HCT116 (cell line): ENCODE measurements around the gene CERS2. TPM values are rescaled to one million over a fixed set of nuclear protein-coding genes. Genes with fewer than 3 reads are reported as not detected.

Experiments used
- ATAC-seq: fragments of 200-7000 bp; cut with Tn5 transposase; 2 replicates; pipeline ENCODE4 v1.9.1; 2020; ENCODE audit warnings: mild to moderate bottlenecking, moderate library complexity
- BruUV-seq: library from RNA; stranded (reverse); fragments of 400-500 nt; replicated peaks from 2 replicates; lab custom pipeline; 2021; lab: Mats Ljungman, UMichigan
- CTCF ChIA-PET: fragments of 300-600 bp; sonication (Branson Sonifier 250); formaldehyde crosslinking; loops from one replicate; lab custom pipeline; 2021; ENCODE audit warnings: antibody characterized with exemption; lab: Charles Lee
- POLR2A ChIA-PET: fragments of 300-600, 350-600 bp; sonication (Branson Sonifier 250); formaldehyde crosslinking; loops from one replicate; lab custom pipeline; 2021; ENCODE audit warnings: antibody characterized with exemption; lab: Charles Lee
- RAD21 ChIA-PET, 2 experiments: fragments of 300-600 bp; sonication (Branson Sonifier 250); formaldehyde crosslinking; loops; one replicate each; lab custom pipeline; 2023; ENCODE audit warnings: low total read pairs in 2 of 2; ENCODE audit not compliant: uncharacterized antibody in 2 of 2, unreplicated experiment in 2 of 2, low non-redundant PET in 1 of 2; lab: Charles Lee
- DNase-seq: peaks from one replicate; pipeline ENCODE4 v3.0.0-alpha.2; 2010; ENCODE audit warnings: low read depth, low spot score
- H2AFZ ChIP-seq: fragments of 200-600 bp; shearing (Covaris generic), sonication (generic); 2 replicates; pipeline ENCODE4 v1.6.1; 2017; ENCODE audit warnings: low read depth, mixed run types, mixed read lengths, antibody characterized with exemption, low read length; ENCODE audit not compliant: poor library complexity, severe bottlenecking
- H3K27ac ChIP-seq: 2 replicates; pipeline ENCODE4 v1.5.1; 2012; ENCODE audit warnings: low read depth, low read length
- H3K27me3 ChIP-seq: fragments of 200-600 bp; sonication (generic); 2 replicates; pipeline ENCODE4 v1.6.1; 2016; ENCODE audit warnings: mixed run types, low read length, mixed read lengths; ENCODE audit not compliant: insufficient read depth
- H3K36me3 ChIP-seq, 2 experiments: fragments of 200-500 bp in 1 of 2; fragments of 200-600 bp in 1 of 2; sonication (Bioruptor generic) in 1 of 2; sonication (generic) in 1 of 2; 2 replicates each; pipeline versions ENCODE4 v1.5.1 to v1.6.1; 2014 to 2016; ENCODE audit warnings: low read length in 2 of 2, inconsistent platforms in 1 of 2, mixed read lengths in 1 of 2, mixed run types in 1 of 2; ENCODE audit not compliant: insufficient read depth in 2 of 2, control insufficient read depth in 1 of 2
- H3K4me1 ChIP-seq, 2 experiments: fragments of 200-600 bp in 1 of 2; sonication (generic) in 1 of 2; 2 replicates each; pipeline versions ENCODE4 v1.5.1 to v1.6.1; 2012 to 2017; ENCODE audit warnings: low read length in 2 of 2, inconsistent platforms in 1 of 2, mild to moderate bottlenecking in 1 of 2, mixed read lengths in 1 of 2, mixed run types in 1 of 2, moderate library complexity in 1 of 2; ENCODE audit not compliant: insufficient read depth in 2 of 2, control insufficient read depth in 1 of 2
- H3K4me2 ChIP-seq: fragments of 200-600 bp; sonication (generic); 2 replicates; pipeline ENCODE4 v1.6.1; 2017; ENCODE audit warnings: mixed run types, low read length, mixed read lengths
- H3K4me3 ChIP-seq, 2 experiments: fragments of 200-600 bp in 1 of 2; sonication (generic) in 1 of 2; replicated peaks in 1 of 2; 2 replicates each; pipeline ENCODE4 v1.5.1; 2011 to 2016; ENCODE audit warnings: low read length in 2 of 2, control low read depth in 1 of 2, low read depth in 1 of 2, mild to moderate bottlenecking in 1 of 2, mixed read lengths in 1 of 2, mixed run types in 1 of 2
- H3K79me2 ChIP-seq: fragments of 200-600 bp; sonication (generic); 2 replicates; pipeline ENCODE4 v1.6.1; 2017; ENCODE audit warnings: mild to moderate bottlenecking, mixed run types, low read length, moderate library complexity, mixed read lengths; ENCODE audit not compliant: insufficient read depth
- H3K9ac ChIP-seq: fragments of 200-600 bp; sonication (generic); 2 replicates; pipeline ENCODE4 v1.6.1; 2016; ENCODE audit warnings: low read length, mixed read lengths
- H3K9me2 ChIP-seq: fragments of 200-600 bp; sonication (generic), shearing (Covaris generic); 2 replicates; pipeline ENCODE4 v1.6.1; 2017; ENCODE audit warnings: mixed run types, mild to moderate bottlenecking, moderate library complexity; ENCODE audit not compliant: insufficient read depth
- H3K9me3 ChIP-seq, 2 experiments: fragments of 200-500 bp in 1 of 2; fragments of 200-600 bp in 1 of 2; sonication (Bioruptor generic) in 1 of 2; sonication (generic) in 1 of 2; 2 replicates each; pipeline ENCODE4 v1.6.1; 2014 to 2017; ENCODE audit warnings: low read length in 2 of 2, mixed read lengths in 2 of 2, inconsistent platforms in 1 of 2, low read depth in 1 of 2, mild to moderate bottlenecking in 1 of 2, mixed run types in 1 of 2, moderate library complexity in 1 of 2; ENCODE audit not compliant: control insufficient read depth in 1 of 2, insufficient read depth in 1 of 2
- H4K20me1 ChIP-seq: fragments of 200-600 bp; sonication (generic), shearing (Covaris generic); 2 replicates; pipeline ENCODE4 v1.6.1; 2017; ENCODE audit warnings: mixed run types, mild to moderate bottlenecking, moderate library complexity; ENCODE audit not compliant: insufficient read depth
- EZH2phosphoT487 ChIP-seq: fragments of 200-600 bp; IDR thresholded peaks from 2 replicates; pipeline ENCODE4 v1.6.1; 2018; ENCODE audit warnings: antibody characterized with exemption, borderline replicate concordance
- TCF7L2 ChIP-seq: IDR thresholded peaks from 2 replicates; pipeline ENCODE4 v1.7.0; 2011; ENCODE audit warnings: borderline replicate concordance, inconsistent platforms; ENCODE audit not compliant: insufficient read depth, insufficient read length; ENCODE audit errors: extremely low read depth
- intact Hi-C: fragments of 100-400 bp; cut with micrococcal nuclease; formaldehyde crosslinking; loops from 2 replicates; pipeline ENCODE4 v1.10.0; 2022
- total RNA-seq: library from RNA; stranded (reverse); gene quantifications from one replicate; pipeline ENCODE4 v1.2.1, GENCODE V29; 2021; ENCODE audit not compliant: unreplicated experiment
- TF ChIP-seq, protein P1 (sequence below): IDR thresholded peaks from 2 replicates; pipeline ENCODE4 v1.6.1; 2012

The CERS2 gene
- total RNA-seq, 1 experiment from 2014 or later = 218 TPM

DNA sequence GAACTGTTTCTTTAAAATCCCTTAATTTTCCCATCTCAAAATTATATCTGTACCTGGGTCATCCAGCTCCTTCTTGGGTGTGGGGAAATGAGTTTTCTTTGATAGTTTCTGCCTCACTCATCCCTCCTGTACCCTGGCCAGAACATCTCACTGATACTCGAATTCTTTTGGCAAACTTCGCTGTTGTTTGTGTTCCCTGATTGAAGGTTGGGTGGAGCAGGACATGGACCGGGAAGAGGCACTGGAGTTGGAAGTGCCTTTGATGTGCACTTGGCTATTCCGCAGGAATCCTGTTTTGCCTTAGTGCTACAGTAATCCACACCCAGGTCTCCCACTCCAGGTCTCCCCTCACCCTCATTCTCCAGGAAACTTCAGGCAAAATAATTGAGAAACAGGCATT lies 20.8 kb upstream of the CERS2 start:
- CTCF ChIA-PET = interaction anchor here (0.7 to 2.4 kb wide), 12 partner anchors 9 to 825 kb away, joined by 3 to 24 read pairs (median 5); partner anchors contain the start of genes ANXA9, CA14, FALEC and MINDY1
- Histone ChIP-seq H3K27me3 (no peaks in the 10 kb centered on the region), H3K9me3 (no peaks in the 10 kb centered on the region), H3K36me3 (no peaks in the 10 kb centered on the region), H4K20me1 (no peaks in the 10 kb centered on the region), H3K4me2 (peak overlapping the region; percentile 46), H3K27ac (no peak overlapping the region), H3K9me2 (no peaks in the 10 kb centered on the region), H3K4me1 (peaks cover 6 to 37% of the 10 kb centered on the region in 2 experiments; a peak in 3 of 4 replicates), H3K4me3 (no peak overlapping the region), H3K9ac (no peak overlapping the region), H3K79me2 (no peaks in the 10 kb centered on the region), H2AFZ (no peak overlapping the region)
- POLR2A ChIA-PET = interaction anchor here (1.4 kb wide), 1 partner anchor 11 kb away, joined by 4 read pairs; the partner anchor contains the start of gene MINDY1
- intact Hi-C loops = loop anchor here (5.0 kb wide), 3 partner anchors 368 to 738 kb away; partner anchors contain the start of genes CA14 and ENSA
- no peak for DNase-seq
- BruUV-seq = no TSS peak
- TF ChIP-seq TCF7L2 = peak; percentile 23
- TF ChIP-seq, protein P1, sequence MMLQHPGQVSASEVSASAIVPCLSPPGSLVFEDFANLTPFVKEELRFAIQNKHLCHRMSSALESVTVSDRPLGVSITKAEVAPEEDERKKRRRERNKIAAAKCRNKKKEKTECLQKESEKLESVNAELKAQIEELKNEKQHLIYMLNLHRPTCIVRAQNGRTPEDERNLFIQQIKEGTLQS = no peak
- 0 out of 2 replicates have a peak, but pooled peaks have one; percentile 7 for ATAC-seq
- RAD21 ChIA-PET = interaction anchor here (0.6 to 0.7 kb wide), 4 partner anchors 14 to 492 kb away, joined by 3 to 6 read pairs (median 3); partner anchors contain the start of gene ANXA9 (in 1 of the 2)

DNA sequence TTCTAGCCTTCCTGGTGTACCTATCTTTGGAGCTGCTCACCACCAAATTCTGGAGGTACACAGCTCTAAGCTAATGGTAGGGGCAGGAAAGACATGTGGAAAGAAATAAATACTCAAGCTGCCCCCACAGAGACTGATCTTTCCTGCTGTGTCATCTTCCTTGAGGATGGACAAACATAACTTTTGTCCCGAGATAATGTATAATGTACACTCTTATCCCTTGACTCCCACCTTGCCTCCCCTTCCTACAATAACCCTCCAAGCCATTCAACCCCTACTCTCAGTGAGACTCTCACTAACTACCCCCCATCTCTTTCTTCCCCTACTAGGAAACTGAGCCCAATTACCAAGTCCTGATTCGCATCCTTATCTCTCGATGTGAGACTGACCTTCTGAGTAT lies 19.6 kb upstream of the CERS2 start:
- POLR2A ChIA-PET = no interaction called here
- H3K27ac ChIP-seq = no peak overlapping the region
- H3K4me3 ChIP-seq = no peak overlapping the region
- TF ChIP-seq EZH2phosphoT487 = no peak
- no peak for DNase-seq
- peaks cover 6 to 26% of the 10 kb centered on the region in 2 experiments; a peak in 3 of 4 replicates for H3K4me1 ChIP-seq
- no peaks in the 10 kb centered on the region for H3K27me3 ChIP-seq
- H4K20me1 ChIP-seq = no peaks in the 10 kb centered on the region
- no peaks in the 10 kb centered on the region for H3K9me2 ChIP-seq
- no peak overlapping the region for H2AFZ ChIP-seq
- RAD21 ChIA-PET = no interaction called here
- no peak overlapping the region for H3K4me2 ChIP-seq
- H3K9ac ChIP-seq = no peak overlapping the region
- no peaks in the 10 kb centered on the region for H3K9me3 ChIP-seq
- intact Hi-C loops = no loop called here
- no peak for ATAC-seq
- no TSS peak for BruUV-seq
- H3K36me3 ChIP-seq = no peaks in the 10 kb centered on the region
- CTCF ChIA-PET = interaction anchor here (1.0 to 2.4 kb wide), 4 partner anchors 12 to 739 kb away, joined by 3 to 24 read pairs (median 18); partner anchors contain the start of genes ANXA9 and MINDY1
- H3K79me2 ChIP-seq = no peaks in the 10 kb centered on the region
